ENCODE data around the gene PKNOX1.

GRCh38 chr21:42973991-42974831, at the start of gene PKNOX1:
- TF ChIP-seq EZH2phosphoT487 (IDR thresholded peaks at IDR 0.05; ENCODE audit: unreplicated experiment) (no peak), EZH2 (IDR thresholded peaks at IDR 0.05; ENCODE audit: low read depth, unreplicated experiment) (no peak), POLR2AphosphoS5 (IDR thresholded peaks at IDR 0.05; ENCODE audit: low read depth) (0 out of 2 replicates have a peak, but pooled peaks have one; percentile 6), CREB1 (CRISPR knock-in tag; IDR thresholded peaks at IDR 0.05; ENCODE audit: low read depth) (peak; percentile 97), CTCF (conservative IDR thresholded peaks at IDR 0.05; ENCODE audit: low read depth in 2 of 2) (no peak), JUNB (IDR thresholded peaks at IDR 0.05; ENCODE audit: unreplicated experiment) (no peak), ZNF114 (CRISPR knock-in tag; IDR thresholded peaks at IDR 0.05) (no peak), STAT1 (IDR thresholded peaks at IDR 0.05; ENCODE audit: unreplicated experiment) (no peak), REST (IDR thresholded peaks at IDR 0.05; ENCODE audit: unreplicated experiment) (no peak), NANOG (IDR thresholded peaks at IDR 0.05; ENCODE audit: borderline replicate concordance) (no peak)

All from GM23338 (cell line).